Measurements from ENCODE around the gene TGFBR1.

Gene TGFBR1

DNA sequence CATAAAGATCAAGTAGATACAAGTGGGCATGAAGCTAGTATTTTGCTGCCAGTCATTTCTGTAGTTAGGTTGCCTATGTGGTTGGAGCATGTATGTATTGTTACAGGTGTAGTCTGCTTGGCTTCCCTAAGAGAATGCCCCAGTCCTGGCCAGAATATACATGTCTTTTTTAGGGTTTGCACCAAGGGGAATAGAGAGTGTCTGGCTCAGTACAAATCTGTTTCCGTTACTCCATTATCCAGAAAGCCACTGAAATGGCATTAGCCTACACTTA lies 23.2 kb downstream of the TGFBR1 start:
- Histone ChIP-seq H3K4me3 (ENCODE audit: low read depth, low read length) (no peak overlapping the region), H3K4me1 (ENCODE audit: control insufficient read depth, insufficient read depth, low read length) (peaks cover 3% of the 10 kb centered on the region; the same call in 1 of the 2 replicates), H3K9me3 (ENCODE audit: control insufficient read depth, insufficient read depth, low read depth, low read length) (no peaks in the 10 kb centered on the region), H3K27ac (ENCODE audit: extremely low read depth, low read depth, low read length) (no peak overlapping the region), H3K36me3 (ENCODE audit: control insufficient read depth in 2 of 2, insufficient read depth in 1 of 2, low read length in 2 of 2) (peaks cover 0 to 3% of the 10 kb centered on the region in 2 experiments; a peak in 1 of 3 replicates)
- POLR2A ChIA-PET, result no interaction called here
- CTCF ChIA-PET, result no interaction called here
- no peak for TF ChIP-seq ZNF510 (tag by site-specific recombination; IDR thresholded peaks at IDR 0.05; ENCODE audit: insufficient replicate concordance)

DNA sequence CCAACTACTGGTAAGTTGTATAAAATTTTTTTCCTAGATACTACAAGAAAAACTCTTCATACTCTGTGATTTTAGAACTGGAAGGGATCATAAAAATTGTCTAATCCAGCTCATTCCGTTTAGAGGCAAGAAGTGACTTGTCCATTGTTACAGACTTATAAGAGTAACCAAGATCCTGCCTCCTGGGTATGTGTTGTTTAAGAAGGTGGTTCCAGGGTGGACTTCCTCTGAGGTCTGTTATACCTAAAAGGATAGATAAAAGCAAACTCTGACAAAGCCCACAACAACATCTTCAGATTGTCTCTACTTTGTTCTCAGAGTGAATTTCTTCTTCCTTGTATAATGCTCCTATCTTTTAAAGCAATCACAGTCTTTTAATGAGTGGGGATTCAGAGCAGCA lies 24.2 kb downstream of the TGFBR1 start:
- POLR2A ChIA-PET, result no interaction called here
- Histone ChIP-seq H3K36me3 (ENCODE audit: control insufficient read depth in 2 of 2, insufficient read depth in 1 of 2, low read length in 2 of 2) (peaks cover 0 to 3% of the 10 kb centered on the region in 2 experiments; a peak in 1 of 3 replicates), H3K4me1 (ENCODE audit: control insufficient read depth, insufficient read depth, low read length) (peaks cover 3% of the 10 kb centered on the region; the same call in 1 of the 2 replicates), H3K9me3 (ENCODE audit: control insufficient read depth, insufficient read depth, low read depth, low read length) (no peaks in the 10 kb centered on the region), H3K27ac (ENCODE audit: extremely low read depth, low read depth, low read length) (no peak overlapping the region), H3K4me3 (ENCODE audit: low read depth, low read length) (no peak overlapping the region)
- CTCF ChIA-PET, result no interaction called here
- no peak for TF ChIP-seq SP2 (tag by site-specific recombination; IDR thresholded peaks at IDR 0.05)
- no peak for TF ChIP-seq IKZF3 (tag by site-specific recombination; IDR thresholded peaks at IDR 0.05)
- TF ChIP-seq ZFP37 (tag by site-specific recombination; IDR thresholded peaks at IDR 0.05), result no peak
- no peak for TF ChIP-seq ZNF341 (tag by site-specific recombination; IDR thresholded peaks at IDR 0.05; ENCODE audit: low read depth)
- TF ChIP-seq ZNF155 (tag by site-specific recombination; IDR thresholded peaks at IDR 0.05), result no peak
- TF ChIP-seq GLIS2 (tag by site-specific recombination; IDR thresholded peaks at IDR 0.05), result no peak
- no peak for TF ChIP-seq RBAK (tag by site-specific recombination; IDR thresholded peaks at IDR 0.05)
- TF ChIP-seq, protein P1, sequence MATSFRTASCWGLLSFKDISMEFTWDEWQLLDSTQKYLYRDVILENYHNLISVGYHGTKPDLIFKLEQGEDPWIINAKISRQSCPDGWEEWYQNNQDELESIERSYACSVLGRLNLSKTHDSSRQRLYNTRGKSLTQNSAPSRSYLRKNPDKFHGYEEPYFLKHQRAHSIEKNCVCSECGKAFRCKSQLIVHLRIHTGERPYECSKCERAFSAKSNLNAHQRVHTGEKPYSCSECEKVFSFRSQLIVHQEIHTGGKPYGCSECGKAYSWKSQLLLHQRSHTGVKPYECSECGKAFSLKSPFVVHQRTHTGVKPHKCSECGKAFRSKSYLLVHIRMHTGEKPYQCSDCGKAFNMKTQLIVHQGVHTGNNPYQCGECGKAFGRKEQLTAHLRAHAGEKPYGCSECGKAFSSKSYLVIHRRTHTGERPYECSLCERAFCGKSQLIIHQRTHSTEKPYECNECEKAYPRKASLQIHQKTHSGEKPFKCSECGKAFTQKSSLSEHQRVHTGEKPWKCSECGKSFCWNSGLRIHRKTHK (tag by site-specific recombination; IDR thresholded peaks at IDR 0.05), result no peak
- TF ChIP-seq ZNF626 (tag by site-specific recombination; IDR thresholded peaks at IDR 0.05), result no peak
- TF ChIP-seq ZNF677 (tag by site-specific recombination; IDR thresholded peaks at IDR 0.05), result no peak
- TF ChIP-seq ZFP41 (tag by site-specific recombination; IDR thresholded peaks at IDR 0.05; ENCODE audit: borderline replicate concordance), result no peak
- TF ChIP-seq PRDM1 (tag by site-specific recombination; IDR thresholded peaks at IDR 0.05), result no peak
- TF ChIP-seq, protein P2, sequence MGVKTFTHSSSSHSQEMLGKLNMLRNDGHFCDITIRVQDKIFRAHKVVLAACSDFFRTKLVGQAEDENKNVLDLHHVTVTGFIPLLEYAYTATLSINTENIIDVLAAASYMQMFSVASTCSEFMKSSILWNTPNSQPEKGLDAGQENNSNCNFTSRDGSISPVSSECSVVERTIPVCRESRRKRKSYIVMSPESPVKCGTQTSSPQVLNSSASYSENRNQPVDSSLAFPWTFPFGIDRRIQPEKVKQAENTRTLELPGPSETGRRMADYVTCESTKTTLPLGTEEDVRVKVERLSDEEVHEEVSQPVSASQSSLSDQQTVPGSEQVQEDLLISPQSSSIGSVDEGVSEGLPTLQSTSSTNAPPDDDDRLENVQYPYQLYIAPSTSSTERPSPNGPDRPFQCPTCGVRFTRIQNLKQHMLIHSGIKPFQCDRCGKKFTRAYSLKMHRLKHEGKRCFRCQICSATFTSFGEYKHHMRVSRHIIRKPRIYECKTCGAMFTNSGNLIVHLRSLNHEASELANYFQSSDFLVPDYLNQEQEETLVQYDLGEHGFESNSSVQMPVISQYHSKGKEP (tag by site-specific recombination; IDR thresholded peaks at IDR 0.05), result no peak
- TF ChIP-seq KLF16 (tag by site-specific recombination; IDR thresholded peaks at IDR 0.05), result no peak
- no peak for TF ChIP-seq ZNF510 (tag by site-specific recombination; IDR thresholded peaks at IDR 0.05; ENCODE audit: insufficient replicate concordance)
- no peak for TF ChIP-seq ZNF394 (tag by site-specific recombination; IDR thresholded peaks at IDR 0.05; ENCODE audit: borderline replicate concordance)
- no peak for TF ChIP-seq ZNF426 (tag by site-specific recombination; IDR thresholded peaks at IDR 0.05)
- no peak for TF ChIP-seq ZNF501 (tag by site-specific recombination; IDR thresholded peaks at IDR 0.05)
- no peak for TF ChIP-seq ZNF433 (tag by site-specific recombination; IDR thresholded peaks at IDR 0.05; ENCODE audit: low read depth)

DNA sequence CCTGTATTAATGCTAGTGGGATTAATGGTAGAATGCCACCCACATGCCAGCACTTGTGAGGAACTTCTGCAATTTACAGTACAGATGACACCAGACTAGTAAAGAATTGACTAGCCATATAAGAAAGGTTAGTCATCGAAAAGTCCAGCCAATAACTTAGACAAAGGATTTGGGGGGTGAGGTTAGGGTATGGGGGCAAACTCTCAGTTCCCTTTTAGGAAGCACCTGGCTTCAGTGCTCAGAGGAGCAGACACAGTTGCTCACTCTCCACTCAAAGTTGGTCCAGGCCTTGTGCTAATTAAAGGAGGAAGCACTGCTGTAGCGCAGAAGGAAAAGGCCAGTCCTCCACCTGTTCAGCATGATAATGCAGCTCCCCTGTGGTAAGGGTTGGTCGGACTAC lies 25.2 kb downstream of the TGFBR1 start:
- TF ChIP-seq KLF16 (tag by site-specific recombination; IDR thresholded peaks at IDR 0.05) (no peak), ZNF792 (tag by site-specific recombination; IDR thresholded peaks at IDR 0.05) (no peak), TCF7L2 (IDR thresholded peaks at IDR 0.05; ENCODE audit: borderline replicate concordance, low read depth, low read length) (no peak), ZBTB17 (tag by site-specific recombination; IDR thresholded peaks at IDR 0.05) (no peak), GFI1B (tag by site-specific recombination; IDR thresholded peaks at IDR 0.05) (no peak), ZNF10 (tag by site-specific recombination; IDR thresholded peaks at IDR 0.05) (no peak)
- TF ChIP-seq, protein P1 (tag by site-specific recombination; IDR thresholded peaks at IDR 0.05), result no peak
- TF ChIP-seq, protein P3, sequence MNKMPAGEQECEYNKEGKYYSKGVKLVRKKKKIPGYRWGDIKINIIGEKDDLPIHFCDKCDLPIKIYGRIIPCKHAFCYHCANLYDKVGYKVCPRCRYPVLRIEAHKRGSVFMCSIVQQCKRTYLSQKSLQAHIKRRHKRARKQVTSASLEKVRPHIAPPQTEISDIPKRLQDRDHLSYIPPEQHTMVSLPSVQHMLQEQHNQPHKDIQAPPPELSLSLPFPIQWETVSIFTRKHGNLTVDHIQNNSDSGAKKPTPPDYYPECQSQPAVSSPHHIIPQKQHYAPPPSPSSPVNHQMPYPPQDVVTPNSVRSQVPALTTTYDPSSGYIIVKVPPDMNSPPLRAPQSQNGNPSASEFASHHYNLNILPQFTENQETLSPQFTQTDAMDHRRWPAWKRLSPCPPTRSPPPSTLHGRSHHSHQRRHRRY (tag by site-specific recombination; IDR thresholded peaks at IDR 0.05), result no peak
- peaks cover 0 to 3% of the 10 kb centered on the region in 2 experiments; a peak in 1 of 3 replicates for H3K36me3 ChIP-seq (ENCODE audit: control insufficient read depth in 2 of 2, insufficient read depth in 1 of 2, low read length in 2 of 2)
- no peaks in the 10 kb centered on the region for H3K9me3 ChIP-seq (ENCODE audit: control insufficient read depth, insufficient read depth, low read depth, low read length)
- ChIA-PET CTCF (interaction anchor here (0.8 kb wide), 1 partner anchor 131 kb away, joined by 5 read pairs; no protein-coding TSS in a partner anchor), POLR2A (no interaction called here)
- no peak overlapping the region for H3K4me3 ChIP-seq (ENCODE audit: low read depth, low read length)
- H3K4me1 ChIP-seq (ENCODE audit: control insufficient read depth, insufficient read depth, low read length), result no peaks in the 10 kb centered on the region
- no peak overlapping the region for H3K27ac ChIP-seq (ENCODE audit: extremely low read depth, low read depth, low read length)

Measured in HEK293 (cell line).